ENCODE measurements around the gene KCNQ1.

KCNQ1 gene

DNA sequence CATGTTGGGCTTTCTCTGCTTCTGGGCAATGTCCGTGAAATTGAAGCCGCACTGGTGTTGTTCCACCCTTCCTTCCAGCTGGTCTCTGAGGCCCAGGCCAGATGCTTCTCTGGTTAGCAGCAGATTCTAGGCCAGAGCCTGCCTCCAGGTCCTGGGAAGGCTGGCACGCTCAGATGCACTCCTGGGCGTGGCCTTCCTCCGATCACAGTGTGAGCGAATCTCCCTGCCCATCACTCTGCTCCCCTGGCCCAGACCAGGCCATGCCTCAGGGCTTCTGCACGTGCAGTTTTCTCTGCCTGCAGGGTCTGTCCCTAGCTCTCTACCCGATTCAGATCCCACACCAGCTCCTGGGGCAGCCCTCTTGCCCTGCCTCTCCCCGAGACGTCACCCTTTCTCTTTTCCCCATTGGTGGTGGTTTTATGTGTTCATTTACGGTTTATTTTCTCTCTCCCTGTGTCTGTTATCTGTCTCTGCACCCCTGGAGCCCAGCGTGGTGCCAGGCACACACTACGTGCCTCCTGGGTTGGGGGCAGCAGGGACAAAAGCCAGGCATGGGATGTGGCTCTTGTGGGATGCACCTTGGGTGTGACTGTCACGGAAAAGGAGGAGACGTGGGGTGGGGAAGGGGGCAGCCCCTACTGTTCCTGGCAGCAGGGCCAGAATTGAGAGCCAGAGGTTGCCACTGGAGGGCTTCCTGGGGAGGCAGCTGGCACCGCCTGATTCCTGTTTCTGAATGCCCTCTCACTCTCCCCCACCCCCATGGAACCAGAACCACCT lies 66.0 kb downstream of the KCNQ1 start:
- DNase-seq (ENCODE audit: low read depth) = no peak
- no peak overlapping the region for H3K4me3 ChIP-seq (ENCODE audit: control insufficient read depth, low read depth, low read length)
- TF ChIP-seq, protein P1, sequence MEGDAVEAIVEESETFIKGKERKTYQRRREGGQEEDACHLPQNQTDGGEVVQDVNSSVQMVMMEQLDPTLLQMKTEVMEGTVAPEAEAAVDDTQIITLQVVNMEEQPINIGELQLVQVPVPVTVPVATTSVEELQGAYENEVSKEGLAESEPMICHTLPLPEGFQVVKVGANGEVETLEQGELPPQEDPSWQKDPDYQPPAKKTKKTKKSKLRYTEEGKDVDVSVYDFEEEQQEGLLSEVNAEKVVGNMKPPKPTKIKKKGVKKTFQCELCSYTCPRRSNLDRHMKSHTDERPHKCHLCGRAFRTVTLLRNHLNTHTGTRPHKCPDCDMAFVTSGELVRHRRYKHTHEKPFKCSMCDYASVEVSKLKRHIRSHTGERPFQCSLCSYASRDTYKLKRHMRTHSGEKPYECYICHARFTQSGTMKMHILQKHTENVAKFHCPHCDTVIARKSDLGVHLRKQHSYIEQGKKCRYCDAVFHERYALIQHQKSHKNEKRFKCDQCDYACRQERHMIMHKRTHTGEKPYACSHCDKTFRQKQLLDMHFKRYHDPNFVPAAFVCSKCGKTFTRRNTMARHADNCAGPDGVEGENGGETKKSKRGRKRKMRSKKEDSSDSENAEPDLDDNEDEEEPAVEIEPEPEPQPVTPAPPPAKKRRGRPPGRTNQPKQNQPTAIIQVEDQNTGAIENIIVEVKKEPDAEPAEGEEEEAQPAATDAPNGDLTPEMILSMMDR (IDR thresholded peaks at IDR 0.05; ENCODE audit: control insufficient read depth, insufficient read depth, low read depth, low read length, missing control alignments) = no peak

DNA sequence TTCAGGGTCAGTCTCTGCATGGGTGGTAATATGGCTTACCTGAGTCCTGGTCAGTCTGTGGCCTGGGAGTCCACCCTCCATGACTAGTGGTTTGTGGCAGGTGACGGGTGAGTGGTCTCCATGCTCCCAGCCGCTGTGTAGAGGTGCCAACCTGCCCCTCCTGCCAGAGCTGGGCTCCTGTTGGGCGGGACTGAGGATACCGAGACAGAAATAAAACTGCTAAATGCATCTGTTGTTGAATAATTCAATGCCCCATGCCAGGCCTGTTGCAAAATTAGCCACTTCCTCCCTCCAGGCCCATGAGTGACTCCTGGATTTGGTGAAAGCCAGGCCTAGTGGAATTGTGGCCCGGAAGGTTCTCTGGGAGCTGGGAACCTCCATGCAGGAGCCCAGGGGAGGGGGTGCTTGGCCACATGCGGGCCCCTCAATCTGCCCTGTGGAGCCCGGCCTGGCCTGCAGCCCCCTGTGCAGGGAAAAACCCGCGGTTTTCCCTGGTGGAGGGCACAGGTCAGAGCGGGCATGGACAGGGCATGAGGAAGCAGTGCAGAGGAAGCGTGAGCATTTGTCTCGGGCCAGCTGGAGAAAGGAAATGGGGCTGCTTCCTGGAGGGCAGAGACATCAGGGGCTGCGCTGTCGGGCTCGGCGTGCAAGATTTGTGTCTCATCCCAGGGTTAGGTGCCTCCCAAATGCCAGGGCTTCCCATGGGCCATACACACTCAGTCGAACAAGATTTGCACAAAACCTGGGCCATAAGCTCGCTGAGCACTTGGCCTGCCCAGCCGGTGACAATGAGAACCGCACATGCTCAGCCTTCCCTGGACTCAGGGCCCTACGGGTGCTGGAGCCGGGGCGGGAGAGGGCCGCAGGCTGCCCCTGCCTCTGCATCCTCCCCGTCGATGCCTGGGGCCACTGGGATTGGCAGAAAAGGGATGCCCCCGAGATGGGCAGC lies 66.9 kb downstream of the KCNQ1 start:
- DNase-seq (ENCODE audit: low read depth) = no peak
- H3K4me3 ChIP-seq (ENCODE audit: control insufficient read depth, low read depth, low read length) = no peak overlapping the region
- TF ChIP-seq, protein P1 (IDR thresholded peaks at IDR 0.05; ENCODE audit: control insufficient read depth, insufficient read depth, low read depth, low read length, missing control alignments) = no peak

DNA sequence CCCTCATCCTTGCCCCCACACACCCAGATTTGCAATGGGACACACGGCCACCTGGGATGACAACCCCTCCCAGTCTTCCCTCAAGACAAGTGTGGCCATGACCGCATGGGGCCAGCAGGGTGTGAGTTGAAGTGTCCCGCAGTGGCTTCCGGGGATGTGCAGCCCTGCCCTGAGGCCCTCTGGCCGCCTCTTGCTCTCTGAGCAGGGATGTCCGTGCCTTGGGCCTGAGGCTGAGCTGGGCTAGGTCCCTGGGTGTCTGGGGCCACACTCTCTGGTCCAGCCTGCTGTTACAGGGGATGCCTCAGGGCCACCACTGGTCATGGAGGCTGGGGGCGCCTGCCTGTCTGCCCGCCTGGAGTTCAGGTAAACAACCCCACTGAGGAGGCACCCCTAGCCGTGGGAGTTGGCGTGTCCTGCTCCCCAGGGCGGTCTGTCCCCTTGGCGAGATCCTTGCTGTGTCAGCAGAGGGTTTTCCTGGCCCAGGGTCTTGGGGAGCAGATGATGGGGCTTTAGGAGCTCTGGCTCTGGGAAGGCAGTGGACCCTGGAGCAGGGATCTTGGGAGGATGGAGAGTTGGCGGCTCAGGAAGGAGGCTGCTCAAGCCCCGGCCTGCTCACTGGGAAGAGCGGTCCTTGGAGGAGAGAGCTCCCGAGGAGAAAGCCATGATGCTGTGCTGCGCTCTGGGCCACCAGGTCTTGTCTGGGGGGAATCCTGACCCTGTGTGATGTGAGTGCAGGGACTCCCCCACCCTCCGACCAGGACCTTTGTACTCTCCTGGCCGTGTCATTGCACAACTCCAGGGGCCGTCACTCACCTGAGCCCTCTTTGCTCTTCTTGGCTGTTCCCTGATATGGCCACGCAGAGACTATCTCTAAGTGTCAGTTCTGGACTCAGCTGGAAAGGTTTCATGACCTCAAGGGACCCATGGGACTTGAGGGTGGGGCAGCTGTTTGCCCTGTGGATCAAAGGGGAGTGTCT lies 67.9 kb downstream of the KCNQ1 start:
- no peak overlapping the region for H3K4me3 ChIP-seq (ENCODE audit: control insufficient read depth, low read depth, low read length)
- DNase-seq (ENCODE audit: low read depth) = no peak
- TF ChIP-seq, protein P1 (IDR thresholded peaks at IDR 0.05; ENCODE audit: control insufficient read depth, insufficient read depth, low read depth, low read length, missing control alignments) = no peak

DNA sequence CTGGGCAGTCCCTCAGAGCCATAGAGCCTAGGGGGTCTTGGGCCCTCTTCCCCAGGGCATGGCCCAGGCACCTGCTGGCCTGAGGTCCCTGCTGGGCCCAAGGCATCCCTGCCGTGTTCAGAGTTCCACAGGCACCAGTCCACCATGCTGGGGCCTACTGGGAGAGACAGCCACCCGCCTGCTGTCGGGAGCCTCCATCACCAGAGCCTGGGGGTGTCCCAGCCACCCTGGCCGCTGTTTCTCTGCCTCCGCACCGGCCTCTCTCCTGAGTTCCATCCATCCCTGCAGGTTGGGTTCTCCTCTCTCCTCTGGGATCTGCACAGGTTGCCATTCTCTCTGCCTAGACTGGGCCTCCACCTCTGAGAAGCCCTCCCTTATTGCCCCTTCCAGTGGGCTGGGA lies 68.6 kb downstream of the KCNQ1 start:
- TF ChIP-seq, protein P1 (IDR thresholded peaks at IDR 0.05; ENCODE audit: control insufficient read depth, insufficient read depth, low read depth, low read length, missing control alignments) = no peak
- H3K4me3 ChIP-seq (ENCODE audit: control insufficient read depth, low read depth, low read length) = no peak overlapping the region
- DNase-seq (ENCODE audit: low read depth) = no peak

DNA sequence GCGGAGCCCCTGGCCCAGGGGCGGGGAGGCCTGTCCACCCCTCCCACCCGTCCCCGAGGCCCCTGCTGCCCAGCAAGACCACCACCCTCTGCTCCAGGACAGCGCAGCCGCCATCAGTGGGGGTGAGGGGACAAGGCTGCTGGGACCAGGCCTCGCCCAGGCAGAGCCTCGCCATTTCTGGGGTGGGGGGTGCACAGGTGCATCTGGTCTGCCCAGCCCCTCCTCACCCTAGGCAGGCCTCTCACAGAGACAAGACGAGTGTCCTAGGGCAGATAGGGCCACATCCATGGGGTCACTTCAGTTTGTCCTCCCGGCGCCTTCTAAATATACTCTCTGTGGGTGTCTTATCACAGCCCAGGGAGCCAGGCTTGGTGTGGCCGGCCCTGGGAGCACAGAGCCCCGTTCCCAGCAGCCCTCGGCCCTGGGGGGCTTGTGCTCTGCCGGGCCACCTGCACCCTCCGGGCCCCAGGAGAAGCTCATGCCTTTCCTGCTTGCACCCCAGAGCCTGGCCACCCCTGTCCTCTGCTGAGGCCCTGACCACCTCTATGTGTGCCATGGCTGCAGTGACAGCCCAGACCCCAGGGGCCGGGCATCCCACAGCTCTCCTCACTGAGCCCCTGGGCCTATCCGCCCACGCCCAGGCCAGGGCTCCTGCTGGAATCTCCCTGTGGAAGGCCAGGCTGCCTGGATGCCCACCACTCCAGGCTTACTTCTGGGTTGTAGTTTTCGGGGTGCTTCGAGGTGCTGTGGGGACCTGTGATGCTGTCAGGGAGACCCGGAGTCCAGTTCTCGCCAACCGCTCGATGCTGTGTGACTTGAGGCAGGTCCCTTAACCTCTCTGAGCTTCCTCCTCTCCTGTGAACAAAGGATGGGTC lies 70.8 kb downstream of the KCNQ1 start:
- no peak for DNase-seq (ENCODE audit: low read depth)
- H3K4me3 ChIP-seq (ENCODE audit: control insufficient read depth, low read depth, low read length) = no peak overlapping the region
- TF ChIP-seq, protein P1 (IDR thresholded peaks at IDR 0.05; ENCODE audit: control insufficient read depth, insufficient read depth, low read depth, low read length, missing control alignments) = no peak
